HepG2 (cell line): Measurements from ENCODE around the gene NME4. TPM values are rescaled to one million over a fixed set of nuclear protein-coding genes. Genes with fewer than 3 reads are reported as not detected.

Source experiments
- NR2F6 ChIP-seq, 2 experiments: IDR thresholded peaks; 2 replicates each; pipeline ENCODE4 v1.6.1; 2016; ENCODE audit warnings: antibody characterized with exemption in 1 of 2, mild to moderate bottlenecking in 1 of 2
- polyA plus RNA-seq, 8 experiments: library from polyadenylated mRNA; depleted of rRNA in 3 of 8; stranded (reverse) in 7 of 8; unstranded in 1 of 8; fragments of >200 nt; fragmentation: Illumina TruSeq in 4 of 8; extraction: Trizol in 4 of 8; gene quantifications; 2 replicates each; pipeline versions ENCODE4 v1.2.1 to v1.2.3, GENCODE V29; 2011 to 2016; ENCODE audit warnings: low read depth in 4 of 8, missing spikeins in 1 of 8, mixed read lengths in 1 of 8; ENCODE audit not compliant: insufficient read depth in 1 of 8
- total RNA-seq, 5 experiments: library from RNA; depleted of rRNA; stranded (reverse); fragments of >200 nt; fragmentation: Illumina TruSeq; extraction: Trizol; gene quantifications; 2 replicates each; pipeline ENCODE4 v1.2.3, GENCODE V29; 2016; ENCODE audit warnings: low read depth in 1 of 5
- TF ChIP-seq, protein P1 (sequence below): sonication (generic); formaldehyde crosslinking; conservative IDR thresholded peaks from 2 replicates; pipeline ENCODE4 v1.4.0; 2020; ENCODE audit warnings: mild to moderate bottlenecking, missing genetic modification reagents, moderate library complexity
- TF ChIP-seq, protein P2 (sequence below): sonication (generic); formaldehyde crosslinking; IDR thresholded peaks from 2 replicates; pipeline ENCODE4 v1.5.0; 2020; ENCODE audit warnings: missing genetic modification reagents

NME4 gene
- total and polyA plus RNA-seq, 2 of the 13 experiments (the other 11 are each of a cell fraction or from before 2014, with no cell fraction given): 121 to 263 TPM

GRCh38 chr16:359067-359763 lies 37.8 kb upstream of the NME4 start (continued):
- TF ChIP-seq, protein P1, sequence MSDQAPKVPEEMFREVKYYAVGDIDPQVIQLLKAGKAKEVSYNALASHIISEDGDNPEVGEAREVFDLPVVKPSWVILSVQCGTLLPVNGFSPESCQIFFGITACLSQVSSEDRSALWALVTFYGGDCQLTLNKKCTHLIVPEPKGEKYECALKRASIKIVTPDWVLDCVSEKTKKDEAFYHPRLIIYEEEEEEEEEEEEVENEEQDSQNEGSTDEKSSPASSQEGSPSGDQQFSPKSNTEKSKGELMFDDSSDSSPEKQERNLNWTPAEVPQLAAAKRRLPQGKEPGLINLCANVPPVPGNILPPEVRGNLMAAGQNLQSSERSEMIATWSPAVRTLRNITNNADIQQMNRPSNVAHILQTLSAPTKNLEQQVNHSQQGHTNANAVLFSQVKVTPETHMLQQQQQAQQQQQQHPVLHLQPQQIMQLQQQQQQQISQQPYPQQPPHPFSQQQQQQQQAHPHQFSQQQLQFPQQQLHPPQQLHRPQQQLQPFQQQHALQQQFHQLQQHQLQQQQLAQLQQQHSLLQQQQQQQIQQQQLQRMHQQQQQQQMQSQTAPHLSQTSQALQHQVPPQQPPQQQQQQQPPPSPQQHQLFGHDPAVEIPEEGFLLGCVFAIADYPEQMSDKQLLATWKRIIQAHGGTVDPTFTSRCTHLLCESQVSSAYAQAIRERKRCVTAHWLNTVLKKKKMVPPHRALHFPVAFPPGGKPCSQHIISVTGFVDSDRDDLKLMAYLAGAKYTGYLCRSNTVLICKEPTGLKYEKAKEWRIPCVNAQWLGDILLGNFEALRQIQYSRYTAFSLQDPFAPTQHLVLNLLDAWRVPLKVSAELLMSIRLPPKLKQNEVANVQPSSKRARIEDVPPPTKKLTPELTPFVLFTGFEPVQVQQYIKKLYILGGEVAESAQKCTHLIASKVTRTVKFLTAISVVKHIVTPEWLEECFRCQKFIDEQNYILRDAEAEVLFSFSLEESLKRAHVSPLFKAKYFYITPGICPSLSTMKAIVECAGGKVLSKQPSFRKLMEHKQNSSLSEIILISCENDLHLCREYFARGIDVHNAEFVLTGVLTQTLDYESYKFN (CRISPR knock-in tag): peak; percentile 93
- peak; percentile 98 for TF ChIP-seq NR2F6 (IDR thresholded peaks at IDR 0.05)
- TF ChIP-seq NR2F6 (CRISPR knock-in tag; IDR thresholded peaks at IDR 0.05): peak; percentile 100
- TF ChIP-seq, protein P2, sequence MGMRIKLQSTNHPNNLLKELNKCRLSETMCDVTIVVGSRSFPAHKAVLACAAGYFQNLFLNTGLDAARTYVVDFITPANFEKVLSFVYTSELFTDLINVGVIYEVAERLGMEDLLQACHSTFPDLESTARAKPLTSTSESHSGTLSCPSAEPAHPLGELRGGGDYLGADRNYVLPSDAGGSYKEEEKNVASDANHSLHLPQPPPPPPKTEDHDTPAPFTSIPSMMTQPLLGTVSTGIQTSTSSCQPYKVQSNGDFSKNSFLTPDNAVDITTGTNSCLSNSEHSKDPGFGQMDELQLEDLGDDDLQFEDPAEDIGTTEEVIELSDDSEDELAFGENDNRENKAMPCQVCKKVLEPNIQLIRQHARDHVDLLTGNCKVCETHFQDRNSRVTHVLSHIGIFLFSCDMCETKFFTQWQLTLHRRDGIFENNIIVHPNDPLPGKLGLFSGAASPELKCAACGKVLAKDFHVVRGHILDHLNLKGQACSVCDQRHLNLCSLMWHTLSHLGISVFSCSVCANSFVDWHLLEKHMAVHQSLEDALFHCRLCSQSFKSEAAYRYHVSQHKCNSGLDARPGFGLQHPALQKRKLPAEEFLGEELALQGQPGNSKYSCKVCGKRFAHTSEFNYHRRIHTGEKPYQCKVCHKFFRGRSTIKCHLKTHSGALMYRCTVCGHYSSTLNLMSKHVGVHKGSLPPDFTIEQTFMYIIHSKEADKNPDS (CRISPR knock-in tag): 0 out of 2 replicates have a peak, but pooled peaks have one; percentile 7
- TF ChIP-seq, all 625 proteins: peak for 200
